ENCODE data around the gene ARGLU1. TPM values are rescaled to one million over a fixed set of nuclear protein-coding genes. Genes with fewer than 3 reads are reported as not detected.
A peak's percentile ranks its signal among the peaks of the same experiment; 100 is the strongest.

ARGLU1 gene
- total RNA-seq, 1 experiment from 2014 or later: 66.5 TPM

GRCh38 chr13:106614874-106615273, 46.9 kb upstream of the ARGLU1 start:
- Histone ChIP-seq H3K27me3 (replicated peaks; ENCODE audit: insufficient read depth, low read depth, low read length, poor library complexity) (no peaks in the 10 kb centered on the region), H3K4me3 (ENCODE audit: low read depth, low read length, poor library complexity, severe bottlenecking) (no peak overlapping the region), H3K27ac (ENCODE audit: low read depth, low read length, poor library complexity, severe bottlenecking) (no peak overlapping the region), H3K4me1 (ENCODE audit: insufficient read depth, low read length, poor library complexity, severe bottlenecking) (no peaks in the 10 kb centered on the region), H3K9me3 (ENCODE audit: low read depth, low read length, poor library complexity, severe bottlenecking) (no peaks in the 10 kb centered on the region), H3K36me3 (ENCODE audit: insufficient read depth, low read length, poor library complexity, severe bottlenecking) (no peaks in the 10 kb centered on the region)
- BruUV-seq (replicated peaks): no TSS peak
- CTCF ChIA-PET: no interaction called here
- intact Hi-C loops (cut with micrococcal nuclease; ENCODE audit: unreplicated experiment): no loop called here
- POLR2A ChIA-PET (ENCODE audit: low non-redundant PET): no interaction called here
- DNase-seq (ENCODE audit: low spot score): no peak
- TF ChIP-seq EZH2 (IDR thresholded peaks at IDR 0.05; ENCODE audit: borderline replicate concordance, low read depth, low read length, poor library complexity, severe bottlenecking): no peak
- TF ChIP-seq CTCF (conservative IDR thresholded peaks at IDR 0.05; ENCODE audit: low read depth, low read length): no peak

DNA sequence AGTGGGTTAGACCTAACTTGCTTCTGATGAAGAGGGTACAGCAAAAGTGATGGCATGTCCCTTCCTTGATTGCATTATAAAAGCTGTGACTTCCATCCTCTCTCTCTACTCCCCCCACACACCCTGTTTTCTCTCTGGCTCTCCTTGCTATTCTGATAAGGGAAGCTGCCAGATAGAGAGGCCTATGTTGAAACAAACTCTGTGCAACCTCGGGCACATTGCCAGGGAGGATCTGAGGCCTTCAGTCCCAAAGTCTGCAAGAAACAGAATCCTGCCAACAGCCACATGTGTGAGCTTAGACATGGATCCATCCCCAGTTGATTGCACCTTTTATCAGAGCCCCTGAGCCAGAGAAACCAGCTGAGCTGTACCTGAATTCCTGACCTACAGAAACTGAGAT, 44.8 kb upstream of the ARGLU1 start:
- intact Hi-C loops (cut with micrococcal nuclease; ENCODE audit: unreplicated experiment): no loop called here
- peak; percentile 28 for DNase-seq (ENCODE audit: low spot score)
- ChIA-PET POLR2A (ENCODE audit: low non-redundant PET) (no interaction called here), CTCF (no interaction called here)
- no peak overlapping the region for H3K4me3 ChIP-seq (ENCODE audit: low read depth, low read length, poor library complexity, severe bottlenecking)
- H3K36me3 ChIP-seq (ENCODE audit: insufficient read depth, low read length, poor library complexity, severe bottlenecking): no peaks in the 10 kb centered on the region
- TF ChIP-seq EZH2 (IDR thresholded peaks at IDR 0.05; ENCODE audit: borderline replicate concordance, low read depth, low read length, poor library complexity, severe bottlenecking): no peak
- H3K4me1 ChIP-seq (ENCODE audit: insufficient read depth, low read length, poor library complexity, severe bottlenecking): no peaks in the 10 kb centered on the region
- H3K9me3 ChIP-seq (ENCODE audit: low read depth, low read length, poor library complexity, severe bottlenecking): no peaks in the 10 kb centered on the region
- BruUV-seq (replicated peaks): no TSS peak
- no peak overlapping the region for H3K27ac ChIP-seq (ENCODE audit: low read depth, low read length, poor library complexity, severe bottlenecking)
- no peaks in the 10 kb centered on the region for H3K27me3 ChIP-seq (replicated peaks; ENCODE audit: insufficient read depth, low read depth, low read length, poor library complexity)

GRCh38 chr13:106610486-106610885, 42.5 kb upstream of the ARGLU1 start:
- no peaks in the 10 kb centered on the region for H3K4me1 ChIP-seq (ENCODE audit: insufficient read depth, low read length, poor library complexity, severe bottlenecking)
- H3K36me3 ChIP-seq (ENCODE audit: insufficient read depth, low read length, poor library complexity, severe bottlenecking): no peaks in the 10 kb centered on the region
- CTCF ChIA-PET: no interaction called here
- intact Hi-C loops (cut with micrococcal nuclease; ENCODE audit: unreplicated experiment): no loop called here
- TF ChIP-seq EZH2 (IDR thresholded peaks at IDR 0.05; ENCODE audit: borderline replicate concordance, low read depth, low read length, poor library complexity, severe bottlenecking): no peak
- TF ChIP-seq CTCF (conservative IDR thresholded peaks at IDR 0.05; ENCODE audit: low read depth, low read length): no peak
- DNase-seq (ENCODE audit: low spot score): no peak
- no peaks in the 10 kb centered on the region for H3K27me3 ChIP-seq (replicated peaks; ENCODE audit: insufficient read depth, low read depth, low read length, poor library complexity)
- no peaks in the 10 kb centered on the region for H3K9me3 ChIP-seq (ENCODE audit: low read depth, low read length, poor library complexity, severe bottlenecking)
- H3K4me3 ChIP-seq (ENCODE audit: low read depth, low read length, poor library complexity, severe bottlenecking): no peak overlapping the region
- no TSS peak for BruUV-seq (replicated peaks)
- POLR2A ChIA-PET (ENCODE audit: low non-redundant PET): no interaction called here
- no peak overlapping the region for H3K27ac ChIP-seq (ENCODE audit: low read depth, low read length, poor library complexity, severe bottlenecking)

- H3K27ac ChIP-seq (ENCODE audit: low read depth, low read length, poor library complexity, severe bottlenecking): no peak overlapping the region
- TF ChIP-seq EZH2 (IDR thresholded peaks at IDR 0.05; ENCODE audit: borderline replicate concordance, low read depth, low read length, poor library complexity, severe bottlenecking) (no peak), CTCF (conservative IDR thresholded peaks at IDR 0.05; ENCODE audit: low read depth, low read length) (no peak)
- intact Hi-C loops (cut with micrococcal nuclease; ENCODE audit: unreplicated experiment): no loop called here
- H3K27me3 ChIP-seq (replicated peaks; ENCODE audit: insufficient read depth, low read depth, low read length, poor library complexity): no peaks in the 10 kb centered on the region
- H3K4me3 ChIP-seq (ENCODE audit: low read depth, low read length, poor library complexity, severe bottlenecking): no peak overlapping the region
- ChIA-PET POLR2A (ENCODE audit: low non-redundant PET) (no interaction called here), CTCF (no interaction called here)
- no peaks in the 10 kb centered on the region for H3K9me3 ChIP-seq (ENCODE audit: low read depth, low read length, poor library complexity, severe bottlenecking)
- no peaks in the 10 kb centered on the region for H3K36me3 ChIP-seq (ENCODE audit: insufficient read depth, low read length, poor library complexity, severe bottlenecking)
- no peak for DNase-seq (ENCODE audit: low spot score)
- no peaks in the 10 kb centered on the region for H3K4me1 ChIP-seq (ENCODE audit: insufficient read depth, low read length, poor library complexity, severe bottlenecking)
- BruUV-seq (replicated peaks): no TSS peak
Observed at GRCh38 chr13:106609116-106609515, 41.2 kb upstream of the ARGLU1 start.
